ENCODE measurements around the gene SENP3.

DNA sequence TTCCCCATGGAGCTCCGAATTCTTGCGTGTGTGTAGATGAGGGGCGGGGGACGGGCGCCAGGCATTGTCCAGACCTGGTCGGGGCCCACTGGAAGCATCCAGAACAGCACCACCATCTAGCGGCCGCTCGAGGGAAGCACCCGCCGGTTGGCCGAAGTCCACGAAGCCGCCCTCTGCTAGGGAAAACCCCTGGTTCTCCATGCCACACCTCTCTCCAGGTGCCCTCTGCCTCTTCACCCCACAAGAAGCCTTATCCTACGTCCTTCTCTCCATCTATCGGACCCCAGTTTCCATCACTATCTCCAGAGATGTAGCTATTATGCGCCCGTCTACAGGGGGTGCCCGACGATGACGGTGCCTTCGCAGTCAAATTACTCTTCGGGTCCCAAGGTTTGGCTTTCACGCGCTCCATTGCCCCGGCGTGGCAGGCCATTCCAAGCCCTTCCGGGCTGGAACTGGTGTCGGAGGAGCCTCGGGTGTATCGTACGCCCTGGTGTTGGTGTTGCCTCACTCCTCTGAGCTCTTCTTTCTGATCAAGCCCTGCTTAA, 617 bp upstream of the SENP3 start:
- TF ChIP-seq, protein P1, sequence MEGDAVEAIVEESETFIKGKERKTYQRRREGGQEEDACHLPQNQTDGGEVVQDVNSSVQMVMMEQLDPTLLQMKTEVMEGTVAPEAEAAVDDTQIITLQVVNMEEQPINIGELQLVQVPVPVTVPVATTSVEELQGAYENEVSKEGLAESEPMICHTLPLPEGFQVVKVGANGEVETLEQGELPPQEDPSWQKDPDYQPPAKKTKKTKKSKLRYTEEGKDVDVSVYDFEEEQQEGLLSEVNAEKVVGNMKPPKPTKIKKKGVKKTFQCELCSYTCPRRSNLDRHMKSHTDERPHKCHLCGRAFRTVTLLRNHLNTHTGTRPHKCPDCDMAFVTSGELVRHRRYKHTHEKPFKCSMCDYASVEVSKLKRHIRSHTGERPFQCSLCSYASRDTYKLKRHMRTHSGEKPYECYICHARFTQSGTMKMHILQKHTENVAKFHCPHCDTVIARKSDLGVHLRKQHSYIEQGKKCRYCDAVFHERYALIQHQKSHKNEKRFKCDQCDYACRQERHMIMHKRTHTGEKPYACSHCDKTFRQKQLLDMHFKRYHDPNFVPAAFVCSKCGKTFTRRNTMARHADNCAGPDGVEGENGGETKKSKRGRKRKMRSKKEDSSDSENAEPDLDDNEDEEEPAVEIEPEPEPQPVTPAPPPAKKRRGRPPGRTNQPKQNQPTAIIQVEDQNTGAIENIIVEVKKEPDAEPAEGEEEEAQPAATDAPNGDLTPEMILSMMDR (IDR thresholded peaks at IDR 0.05; ENCODE audit: extremely low read depth in 1 of 2, insufficient read depth in 1 of 2, low read depth in 1 of 2, low read length in 2 of 2): peak; percentile 82 to 96
- TF ChIP-seq POLR2A (IDR thresholded peaks at IDR 0.05; ENCODE audit: low read depth, low read length): no peak
- TF ChIP-seq, protein P2, sequence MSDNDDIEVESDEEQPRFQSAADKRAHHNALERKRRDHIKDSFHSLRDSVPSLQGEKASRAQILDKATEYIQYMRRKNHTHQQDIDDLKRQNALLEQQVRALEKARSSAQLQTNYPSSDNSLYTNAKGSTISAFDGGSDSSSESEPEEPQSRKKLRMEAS (IDR thresholded peaks at IDR 0.05; ENCODE audit: insufficient read depth, insufficient read length): no peak
